HepG2 (cell line): Measurements from ENCODE around the gene NUP85. TPM values are rescaled to one million over a fixed set of nuclear protein-coding genes. Genes with fewer than 3 reads are reported as not detected.

Experiments
- AHR ChIP-seq: IDR thresholded peaks from 2 replicates; pipeline ENCODE4 v1.6.1; 2018; ENCODE audit warnings: missing genetic modification reagents, missing compliant biosample characterization
- CBX2 ChIP-seq, 2 experiments: fragments of 200-600 bp in 1 of 2; sonication (generic); formaldehyde crosslinking in 1 of 2; IDR thresholded peaks; 2 replicates each; pipeline versions ENCODE4 v1.7.0 to v1.8.1; 2018 to 2022; ENCODE audit warnings: low read depth in 2 of 2, low read length in 1 of 2, mild to moderate bottlenecking in 1 of 2, missing genetic modification reagents in 1 of 2
- CEBPB ChIP-seq: IDR thresholded peaks from 2 replicates; pipeline ENCODE4 v1.6.1; 2011; ENCODE audit warnings: low read depth, low read length, improper control_type of control experiment, borderline replicate concordance
- FOSL2 ChIP-seq: sonication (generic); formaldehyde crosslinking; IDR thresholded peaks from 2 replicates; pipeline ENCODE4 v1.4.0; 2020; ENCODE audit warnings: missing genetic modification reagents
- FOXA3 ChIP-seq: IDR thresholded peaks from 2 replicates; pipeline ENCODE4 v1.6.1; 2016; ENCODE audit warnings: missing genetic modification reagents, missing compliant biosample characterization
- MAF1 ChIP-seq: sonication (generic); formaldehyde crosslinking; IDR thresholded peaks from 2 replicates; pipeline ENCODE4 v1.5.0; 2020; ENCODE audit warnings: missing genetic modification reagents, borderline replicate concordance
- NR2F6 ChIP-seq, 2 experiments: IDR thresholded peaks; 2 replicates each; pipeline ENCODE4 v1.6.1; 2016; ENCODE audit warnings: antibody characterized with exemption in 1 of 2, mild to moderate bottlenecking in 1 of 2
- RELA ChIP-seq: sonication (generic); formaldehyde crosslinking; IDR thresholded peaks from 2 replicates; pipeline ENCODE4 v1.4.0; 2020; ENCODE audit warnings: missing genetic modification reagents
- SAFB2 ChIP-seq: sonication (generic); formaldehyde crosslinking; IDR thresholded peaks from 2 replicates; pipeline ENCODE4 v1.5.1; 2020; ENCODE audit warnings: missing genetic modification reagents, low read depth, mild to moderate bottlenecking, borderline replicate concordance
- SMARCE1 ChIP-seq: fragments of 450-650 bp; IDR thresholded peaks from 2 replicates; pipeline ENCODE4 v1.6.1; 2017; ENCODE audit warnings: borderline replicate concordance
- SNAPC2 ChIP-seq: sonication (generic); formaldehyde crosslinking; IDR thresholded peaks from 2 replicates; pipeline ENCODE4 v1.8.1; 2022; ENCODE audit warnings: mild to moderate bottlenecking, missing genetic modification reagents
- SRSF9 ChIP-seq: fragments of 200-400 bp; formaldehyde crosslinking; IDR thresholded peaks from 2 replicates; pipeline ENCODE4 v1.6.1; 2018; ENCODE audit warnings: borderline replicate concordance, mild to moderate bottlenecking, low read depth, low read length; ENCODE audit not compliant: insufficient read depth, poor library complexity, severe bottlenecking
- ZIK1 ChIP-seq: sonication (generic); formaldehyde crosslinking; IDR thresholded peaks from 2 replicates; pipeline ENCODE4 v1.5.0; 2020; ENCODE audit warnings: mild to moderate bottlenecking, low read depth, missing genetic modification reagents, borderline replicate concordance
- ZNF180 ChIP-seq: sonication (generic); formaldehyde crosslinking; IDR thresholded peaks from 2 replicates; pipeline ENCODE4 v1.4.0; 2020; ENCODE audit warnings: low read depth, missing genetic modification reagents, borderline replicate concordance
- ZNF251 ChIP-seq: sonication (generic); formaldehyde crosslinking; IDR thresholded peaks from 2 replicates; pipeline ENCODE4 v1.9.0; 2021; ENCODE audit warnings: mild to moderate bottlenecking, missing genetic modification reagents
- ZNF577 ChIP-seq: sonication (generic); formaldehyde crosslinking; IDR thresholded peaks from 2 replicates; pipeline ENCODE4 v1.4.0; 2020; ENCODE audit warnings: mild to moderate bottlenecking, low read depth, missing genetic modification reagents, borderline replicate concordance
- ZNF747 ChIP-seq: sonication (generic); formaldehyde crosslinking; IDR thresholded peaks from 2 replicates; pipeline ENCODE4 v1.8.1; 2023; ENCODE audit warnings: missing genetic modification reagents, mild to moderate bottlenecking, borderline replicate concordance
- polyA plus RNA-seq, 8 experiments: library from polyadenylated mRNA; depleted of rRNA in 3 of 8; stranded (reverse) in 7 of 8; unstranded in 1 of 8; fragments of >200 nt; fragmentation: Illumina TruSeq in 4 of 8; extraction: Trizol in 4 of 8; gene quantifications; 2 replicates each; pipeline versions ENCODE4 v1.2.1 to v1.2.3, GENCODE V29; 2011 to 2016; ENCODE audit warnings: low read depth in 4 of 8, missing spikeins in 1 of 8, mixed read lengths in 1 of 8; ENCODE audit not compliant: insufficient read depth in 1 of 8
- total RNA-seq, 5 experiments: library from RNA; depleted of rRNA; stranded (reverse); fragments of >200 nt; fragmentation: Illumina TruSeq; extraction: Trizol; gene quantifications; 2 replicates each; pipeline ENCODE4 v1.2.3, GENCODE V29; 2016; ENCODE audit warnings: low read depth in 1 of 5
- TF ChIP-seq, protein P1 (sequence below): IDR thresholded peaks from 2 replicates; pipeline ENCODE4 v1.6.1; 2016; ENCODE audit warnings: mild to moderate bottlenecking, missing biosample characterization, missing genetic modification reagents
- TF ChIP-seq, protein P2 (sequence below), 2 experiments: fragments of 450-650 bp in 1 of 2; sonication (generic) in 1 of 2; formaldehyde crosslinking; IDR thresholded peaks; 2 replicates each; pipeline versions ENCODE4 v1.5.0 to v1.8.0; 2020 to 2022; ENCODE audit warnings: mild to moderate bottlenecking in 1 of 2, missing genetic modification reagents in 1 of 2
- TF ChIP-seq, protein P3 (sequence below): sonication (generic); formaldehyde crosslinking; IDR thresholded peaks from 2 replicates; pipeline ENCODE4 v1.8.1; 2022; ENCODE audit warnings: mild to moderate bottlenecking, missing genetic modification reagents
- TF ChIP-seq, protein P4 (sequence below): sonication (generic); formaldehyde crosslinking; IDR thresholded peaks from 2 replicates; pipeline ENCODE4 v1.4.0; 2020; ENCODE audit warnings: missing genetic modification reagents
- TF ChIP-seq, protein P5 (sequence below): sonication (generic); formaldehyde crosslinking; conservative IDR thresholded peaks from 2 replicates; pipeline ENCODE4 v1.8.1; 2023; ENCODE audit warnings: missing genetic modification reagents

The NUP85 gene
- total and polyA plus RNA-seq, 2 of the 13 experiments (the other 11 are each of a cell fraction or from before 2014, with no cell fraction given) = 89.1 to 124 TPM

DNA sequence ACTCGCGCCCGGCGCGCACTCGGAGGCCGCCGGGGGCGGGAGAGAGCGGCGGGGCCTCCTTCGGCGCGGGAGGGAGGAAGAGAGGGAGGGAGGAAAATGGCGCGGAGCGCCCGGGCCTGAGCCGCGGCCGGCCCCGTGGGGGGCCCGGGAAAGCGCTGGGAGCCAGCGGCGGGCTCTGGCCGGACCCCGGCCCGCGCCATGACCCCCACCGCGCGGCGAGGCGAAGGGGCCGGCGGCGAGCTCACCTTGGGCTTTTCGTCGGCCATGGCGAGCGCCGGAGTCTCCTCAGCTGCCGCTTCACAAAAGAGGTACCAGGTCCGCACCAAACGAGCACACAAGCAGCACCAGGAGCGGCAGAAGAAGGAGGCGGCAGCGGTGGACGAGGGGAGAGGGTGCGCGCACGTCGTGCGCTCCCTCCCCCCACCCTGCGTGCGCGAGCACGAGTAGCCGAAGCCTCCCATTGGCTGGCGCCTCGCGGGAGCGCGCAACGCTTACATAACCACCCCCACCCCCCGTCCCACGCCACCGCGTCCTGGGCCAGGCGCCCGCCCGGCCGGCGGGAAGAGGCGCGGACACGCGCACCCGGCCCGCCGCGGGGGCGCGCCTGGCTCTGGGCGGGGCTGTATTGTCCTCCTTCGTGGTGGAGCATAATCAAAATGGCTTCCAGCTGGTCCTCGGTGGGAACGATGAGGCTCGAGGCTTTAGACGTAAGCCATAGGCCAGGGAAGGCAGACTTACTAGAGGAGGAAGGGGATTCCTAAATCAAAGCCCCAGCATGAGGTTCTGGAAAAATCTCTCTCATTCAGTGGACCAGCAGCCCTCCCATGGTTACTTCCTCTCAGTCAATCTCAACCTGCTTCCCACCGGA, 22.7 kb upstream of the NUP85 start, which contains the start of gene SUMO2 (continued):
- TF ChIP-seq, protein P1, sequence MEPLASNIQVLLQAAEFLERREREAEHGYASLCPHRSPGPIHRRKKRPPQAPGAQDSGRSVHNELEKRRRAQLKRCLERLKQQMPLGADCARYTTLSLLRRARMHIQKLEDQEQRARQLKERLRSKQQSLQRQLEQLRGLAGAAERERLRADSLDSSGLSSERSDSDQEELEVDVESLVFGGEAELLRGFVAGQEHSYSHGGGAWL (CRISPR knock-in tag) = peak; percentile 74
- TF ChIP-seq SRSF9 = no peak
- no peak; the same call in 1 of the 2 replicates for TF ChIP-seq RELA (CRISPR knock-in tag)
- TF ChIP-seq, protein P2, sequence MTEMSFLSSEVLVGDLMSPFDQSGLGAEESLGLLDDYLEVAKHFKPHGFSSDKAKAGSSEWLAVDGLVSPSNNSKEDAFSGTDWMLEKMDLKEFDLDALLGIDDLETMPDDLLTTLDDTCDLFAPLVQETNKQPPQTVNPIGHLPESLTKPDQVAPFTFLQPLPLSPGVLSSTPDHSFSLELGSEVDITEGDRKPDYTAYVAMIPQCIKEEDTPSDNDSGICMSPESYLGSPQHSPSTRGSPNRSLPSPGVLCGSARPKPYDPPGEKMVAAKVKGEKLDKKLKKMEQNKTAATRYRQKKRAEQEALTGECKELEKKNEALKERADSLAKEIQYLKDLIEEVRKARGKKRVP (CRISPR knock-in tag; IDR thresholded peaks at IDR 0.05) = peak in 1 of 2 experiments; percentile 11; a peak in 1 of 4 replicates
- TF ChIP-seq, protein P3, sequence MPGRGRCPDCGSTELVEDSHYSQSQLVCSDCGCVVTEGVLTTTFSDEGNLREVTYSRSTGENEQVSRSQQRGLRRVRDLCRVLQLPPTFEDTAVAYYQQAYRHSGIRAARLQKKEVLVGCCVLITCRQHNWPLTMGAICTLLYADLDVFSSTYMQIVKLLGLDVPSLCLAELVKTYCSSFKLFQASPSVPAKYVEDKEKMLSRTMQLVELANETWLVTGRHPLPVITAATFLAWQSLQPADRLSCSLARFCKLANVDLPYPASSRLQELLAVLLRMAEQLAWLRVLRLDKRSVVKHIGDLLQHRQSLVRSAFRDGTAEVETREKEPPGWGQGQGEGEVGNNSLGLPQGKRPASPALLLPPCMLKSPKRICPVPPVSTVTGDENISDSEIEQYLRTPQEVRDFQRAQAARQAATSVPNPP = no peak; the same call in 1 of the 2 replicates
- TF ChIP-seq ZNF747 (CRISPR knock-in tag) = 0 out of 2 replicates have a peak, but pooled peaks have one; percentile 35
- peak; percentile 8 for TF ChIP-seq FOXA3 (CRISPR knock-in tag)
- no peak for TF ChIP-seq CBX2 (IDR thresholded peaks at IDR 0.05; ENCODE audit: low read depth, low read length)
- no peak for TF ChIP-seq CBX2 (CRISPR knock-in tag; IDR thresholded peaks at IDR 0.05; ENCODE audit: low read depth)
- no peak for TF ChIP-seq FOSL2
- no peak for TF ChIP-seq ZNF180 (CRISPR knock-in tag)
- no peak for TF ChIP-seq AHR (CRISPR knock-in tag)
- no peak for TF ChIP-seq NR2F6 (IDR thresholded peaks at IDR 0.05)
- peak; percentile 33 for TF ChIP-seq NR2F6 (CRISPR knock-in tag; IDR thresholded peaks at IDR 0.05)
- peak; percentile 90; the same call in 1 of the 2 replicates for TF ChIP-seq ZIK1 (CRISPR knock-in tag)
- peak; percentile 61; the same call in 1 of the 2 replicates for TF ChIP-seq CEBPB
- TF ChIP-seq MAF1 (CRISPR knock-in tag) = no peak; the same call in 1 of the 2 replicates
- no peak for TF ChIP-seq SNAPC2 (CRISPR knock-in tag)
- TF ChIP-seq ZNF577 (CRISPR knock-in tag) = no peak
- TF ChIP-seq, protein P4, sequence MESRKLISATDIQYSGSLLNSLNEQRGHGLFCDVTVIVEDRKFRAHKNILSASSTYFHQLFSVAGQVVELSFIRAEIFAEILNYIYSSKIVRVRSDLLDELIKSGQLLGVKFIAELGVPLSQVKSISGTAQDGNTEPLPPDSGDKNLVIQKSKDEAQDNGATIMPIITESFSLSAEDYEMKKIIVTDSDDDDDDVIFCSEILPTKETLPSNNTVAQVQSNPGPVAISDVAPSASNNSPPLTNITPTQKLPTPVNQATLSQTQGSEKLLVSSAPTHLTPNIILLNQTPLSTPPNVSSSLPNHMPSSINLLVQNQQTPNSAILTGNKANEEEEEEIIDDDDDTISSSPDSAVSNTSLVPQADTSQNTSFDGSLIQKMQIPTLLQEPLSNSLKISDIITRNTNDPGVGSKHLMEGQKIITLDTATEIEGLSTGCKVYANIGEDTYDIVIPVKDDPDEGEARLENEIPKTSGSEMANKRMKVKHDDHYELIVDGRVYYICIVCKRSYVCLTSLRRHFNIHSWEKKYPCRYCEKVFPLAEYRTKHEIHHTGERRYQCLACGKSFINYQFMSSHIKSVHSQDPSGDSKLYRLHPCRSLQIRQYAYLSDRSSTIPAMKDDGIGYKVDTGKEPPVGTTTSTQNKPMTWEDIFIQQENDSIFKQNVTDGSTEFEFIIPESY = peak; percentile 33; the same call in 1 of the 2 replicates
- TF ChIP-seq, protein P5, sequence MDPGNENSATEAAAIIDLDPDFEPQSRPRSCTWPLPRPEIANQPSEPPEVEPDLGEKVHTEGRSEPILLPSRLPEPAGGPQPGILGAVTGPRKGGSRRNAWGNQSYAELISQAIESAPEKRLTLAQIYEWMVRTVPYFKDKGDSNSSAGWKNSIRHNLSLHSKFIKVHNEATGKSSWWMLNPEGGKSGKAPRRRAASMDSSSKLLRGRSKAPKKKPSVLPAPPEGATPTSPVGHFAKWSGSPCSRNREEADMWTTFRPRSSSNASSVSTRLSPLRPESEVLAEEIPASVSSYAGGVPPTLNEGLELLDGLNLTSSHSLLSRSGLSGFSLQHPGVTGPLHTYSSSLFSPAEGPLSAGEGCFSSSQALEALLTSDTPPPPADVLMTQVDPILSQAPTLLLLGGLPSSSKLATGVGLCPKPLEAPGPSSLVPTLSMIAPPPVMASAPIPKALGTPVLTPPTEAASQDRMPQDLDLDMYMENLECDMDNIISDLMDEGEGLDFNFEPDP = no peak
- TF ChIP-seq SAFB2 (CRISPR knock-in tag) = no peak; the same call in 1 of the 2 replicates
- no peak for TF ChIP-seq SMARCE1
- no peak for TF ChIP-seq ZNF251 (CRISPR knock-in tag)
